ENCODE measurements around the gene GLUL. TPM values are rescaled to one million over a fixed set of nuclear protein-coding genes. Genes with fewer than 3 reads are reported as not detected.

Gene GLUL
- total RNA-seq, 2 donors from 2014 or later: 538 to 1,389 TPM

- Histone ChIP-seq H3K27me3 (replicated peaks; ENCODE audit: insufficient read depth) (no peaks in the 10 kb centered on the region), H3K9me3 (no peaks in the 10 kb centered on the region), H3K36me3 (peaks cover 16 to 26% of the 10 kb centered on the region in 2 donors), H3K4me1 (replicated peaks) (no peaks in the 10 kb centered on the region), H3K4me3 (no peak overlapping the region), H3K27ac (no peak overlapping the region)
- intact Hi-C loops (cut with DNase I): no loop called here
- TF ChIP-seq CTCF (IDR thresholded peaks at IDR 0.05): no peak
- TF ChIP-seq POLR2AphosphoS5 (IDR thresholded peaks at IDR 0.05): no peak
- no peak for TF ChIP-seq POLR2A (IDR thresholded peaks at IDR 0.05)
- no peak for DNase-seq (ENCODE audit: low spot score)
- WGBS: 96% methylated on average over 8 of the region's 8 CpGs
Observed at GRCh38 chr1:182385885-182386853, 5.4 kb downstream of the GLUL start.

GRCh38 chr1:182384387-182384960, 7.1 kb downstream of the GLUL start:
- no peak overlapping the region for H3K27ac ChIP-seq
- H3K4me3 ChIP-seq: no peak overlapping the region
- 95% methylated on average over 19 of the region's 19 CpGs for whole genome bisulfite sequencing
- peaks cover 16 to 26% of the 10 kb centered on the region in 2 donors for H3K36me3 ChIP-seq
- no peaks in the 10 kb centered on the region for H3K27me3 ChIP-seq (replicated peaks; ENCODE audit: insufficient read depth)
- TF ChIP-seq POLR2A (IDR thresholded peaks at IDR 0.05) (no peak), POLR2AphosphoS5 (IDR thresholded peaks at IDR 0.05) (no peak), CTCF (IDR thresholded peaks at IDR 0.05) (no peak)
- no peaks in the 10 kb centered on the region for H3K9me3 ChIP-seq
- no peaks in the 10 kb centered on the region for H3K4me1 ChIP-seq (replicated peaks)
- intact Hi-C loops (cut with DNase I): no loop called here
- DNase-seq (ENCODE audit: low spot score): no peak

GRCh38 chr1:182383934-182384333, 7.7 kb downstream of the GLUL start:
- WGBS: 84% methylated on average over 7 of the region's 7 CpGs
- H3K4me1 ChIP-seq (replicated peaks): no peaks in the 10 kb centered on the region
- no peaks in the 10 kb centered on the region for H3K27me3 ChIP-seq (replicated peaks; ENCODE audit: insufficient read depth)
- intact Hi-C loops (cut with DNase I): no loop called here
- DNase-seq (ENCODE audit: low spot score): no peak
- no peak overlapping the region for H3K4me3 ChIP-seq
- H3K27ac ChIP-seq: no peak overlapping the region
- no peaks in the 10 kb centered on the region for H3K9me3 ChIP-seq
- H3K36me3 ChIP-seq: peaks cover 16 to 26% of the 10 kb centered on the region in 2 donors
- no peak for TF ChIP-seq CTCF (IDR thresholded peaks at IDR 0.05)
- TF ChIP-seq POLR2A (IDR thresholded peaks at IDR 0.05): no peak
- no peak for TF ChIP-seq POLR2AphosphoS5 (IDR thresholded peaks at IDR 0.05)

GRCh38 chr1:182383037-182383661, 8.4 kb downstream of the GLUL start:
- Histone ChIP-seq H3K36me3 (peaks cover 16 to 26% of the 10 kb centered on the region in 2 donors), H3K4me1 (replicated peaks) (no peaks in the 10 kb centered on the region), H3K4me3 (no peak overlapping the region)

More at GRCh38 chr1:182383037-182383661, 8.4 kb downstream of the GLUL start:
- Histone ChIP-seq H3K27ac (no peak overlapping the region), H3K27me3 (replicated peaks; ENCODE audit: insufficient read depth) (no peaks in the 10 kb centered on the region), H3K9me3 (no peaks in the 10 kb centered on the region)
- intact Hi-C loops (cut with DNase I): no loop called here
- no peak for DNase-seq (ENCODE audit: low spot score)
- 80% methylated on average over 4 of the region's 4 CpGs for WGBS
- TF ChIP-seq POLR2A (IDR thresholded peaks at IDR 0.05) (no peak), POLR2AphosphoS5 (IDR thresholded peaks at IDR 0.05) (no peak), CTCF (IDR thresholded peaks at IDR 0.05) (no peak)
